Testis (tissue), 3 donors: ENCODE data around the gene LYRM7. TPM values are rescaled to one million over a fixed set of nuclear protein-coding genes. Genes with fewer than 3 reads are reported as not detected.

Experiments used
- DNase-seq: peaks from one replicate; pipeline ENCODE4 v3.0.0-alpha.2; 2019
- H3K27ac ChIP-seq, 2 donors: fragments of 200-600 bp; sonication (generic); one replicate each; pipeline ENCODE4 v1.5.1; 2019
- H3K27me3 ChIP-seq: fragments of 200-600 bp; sonication (generic); one replicate; pipeline ENCODE4 v1.5.1; 2019
- H3K36me3 ChIP-seq: fragments of 200-600 bp; sonication (generic); one replicate; pipeline ENCODE4 v1.5.1; 2017; ENCODE audit warnings: low read depth; ENCODE audit errors: missing control alignments
- H3K4me1 ChIP-seq: fragments of 200-600 bp; sonication (generic); one replicate; pipeline ENCODE4 v1.5.1; 2019
- H3K4me3 ChIP-seq, 2 donors: fragments of 200-600 bp; sonication (generic); one replicate each; pipeline ENCODE4 v1.5.1; 2017 to 2019
- H3K9me3 ChIP-seq: fragments of 200-600 bp; sonication (generic); one replicate; pipeline ENCODE4 v1.5.1; 2017
- POLR2A ChIP-seq: fragments of 450-650 bp; IDR thresholded peaks from one replicate; pipeline ENCODE4 v1.6.1; 2017; ENCODE audit warnings: antibody characterized with exemption, mild to moderate bottlenecking, moderate library complexity
- WGBS, 2 donors: methylation state at CpG; one replicate each; pipeline ENCODE4 v1.1.5; 2018; 5-methylcytosine and 5-hydroxymethylcytosine counted together
- intact Hi-C: fragments of 100-400 bp; cut with DNase I; formaldehyde crosslinking; loops from one replicate; pipeline ENCODE4 v1.15.1; 2023; ENCODE audit warnings: low total_unique reads
- polyA plus RNA-seq: library from polyadenylated mRNA; stranded (reverse); fragments of 350-450 nt; fragmentation: Illumina TruSeq; extraction: RNeasy Lipid Tissue Mini Kit (QIAGEN cat#74804); gene quantifications from one replicate; pipeline ENCODE4 v1.2.3, GENCODE V29; 2014; ENCODE audit warnings: low read depth, low replicate concordance; ENCODE audit not compliant: insufficient read depth
- total RNA-seq, 2 donors: library from RNA; depleted of rRNA; stranded (reverse); fragments of >200 nt; gene quantifications; one replicate each; pipeline ENCODE4 v1.2.3, GENCODE V29; 2016
- TF ChIP-seq, protein P1 (sequence below), 3 experiments: fragments of 450-650 bp in 2 of 3; fragments of 200-600 bp in 1 of 3; sonication (generic) in 1 of 3; IDR thresholded peaks; one replicate each; pipeline ENCODE4 v1.5.1; 2016 to 2019; ENCODE audit warnings: antibody characterized with exemption in 3 of 3, mild to moderate bottlenecking in 2 of 3, moderate library complexity in 1 of 3

The LYRM7 gene
- total and polyA plus RNA-seq, 3 donors from 2014 or later, result 12.1 to 14.4 (median 13.2) TPM

DNA sequence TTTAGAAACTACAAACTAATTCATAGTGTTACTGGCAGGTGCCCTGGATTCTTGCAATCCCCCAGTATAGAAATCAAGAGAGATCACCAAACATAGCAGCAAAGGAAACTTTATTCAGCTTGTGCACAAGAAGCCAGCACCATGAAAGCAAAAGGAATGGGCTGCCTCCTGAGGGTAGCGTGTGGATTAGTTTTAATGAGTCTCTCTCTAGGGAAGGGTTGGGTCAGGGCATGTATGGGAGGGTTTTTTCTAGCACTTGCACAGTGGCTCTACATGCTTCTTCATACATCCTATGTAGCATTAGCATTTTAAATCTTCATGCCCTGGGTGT lies 38.4 kb downstream of the LYRM7 start:
- TF ChIP-seq, protein P1, sequence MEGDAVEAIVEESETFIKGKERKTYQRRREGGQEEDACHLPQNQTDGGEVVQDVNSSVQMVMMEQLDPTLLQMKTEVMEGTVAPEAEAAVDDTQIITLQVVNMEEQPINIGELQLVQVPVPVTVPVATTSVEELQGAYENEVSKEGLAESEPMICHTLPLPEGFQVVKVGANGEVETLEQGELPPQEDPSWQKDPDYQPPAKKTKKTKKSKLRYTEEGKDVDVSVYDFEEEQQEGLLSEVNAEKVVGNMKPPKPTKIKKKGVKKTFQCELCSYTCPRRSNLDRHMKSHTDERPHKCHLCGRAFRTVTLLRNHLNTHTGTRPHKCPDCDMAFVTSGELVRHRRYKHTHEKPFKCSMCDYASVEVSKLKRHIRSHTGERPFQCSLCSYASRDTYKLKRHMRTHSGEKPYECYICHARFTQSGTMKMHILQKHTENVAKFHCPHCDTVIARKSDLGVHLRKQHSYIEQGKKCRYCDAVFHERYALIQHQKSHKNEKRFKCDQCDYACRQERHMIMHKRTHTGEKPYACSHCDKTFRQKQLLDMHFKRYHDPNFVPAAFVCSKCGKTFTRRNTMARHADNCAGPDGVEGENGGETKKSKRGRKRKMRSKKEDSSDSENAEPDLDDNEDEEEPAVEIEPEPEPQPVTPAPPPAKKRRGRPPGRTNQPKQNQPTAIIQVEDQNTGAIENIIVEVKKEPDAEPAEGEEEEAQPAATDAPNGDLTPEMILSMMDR (IDR thresholded peaks at IDR 0.05), result no peak
- no peak for TF ChIP-seq POLR2A
- H3K4me1 ChIP-seq, result no peaks in the 10 kb centered on the region
- 77 to 86% methylated on average over 1 of the region's 1 CpG for WGBS, 2 donors
- H3K4me3 ChIP-seq, result no peak overlapping the region
- no peaks in the 10 kb centered on the region for H3K9me3 ChIP-seq
- intact Hi-C loops, result no loop called here
- no peak for DNase-seq
- H3K27me3 ChIP-seq, result no peaks in the 10 kb centered on the region
- no peaks in the 10 kb centered on the region for H3K36me3 ChIP-seq
- no peak overlapping the region for H3K27ac ChIP-seq

DNA sequence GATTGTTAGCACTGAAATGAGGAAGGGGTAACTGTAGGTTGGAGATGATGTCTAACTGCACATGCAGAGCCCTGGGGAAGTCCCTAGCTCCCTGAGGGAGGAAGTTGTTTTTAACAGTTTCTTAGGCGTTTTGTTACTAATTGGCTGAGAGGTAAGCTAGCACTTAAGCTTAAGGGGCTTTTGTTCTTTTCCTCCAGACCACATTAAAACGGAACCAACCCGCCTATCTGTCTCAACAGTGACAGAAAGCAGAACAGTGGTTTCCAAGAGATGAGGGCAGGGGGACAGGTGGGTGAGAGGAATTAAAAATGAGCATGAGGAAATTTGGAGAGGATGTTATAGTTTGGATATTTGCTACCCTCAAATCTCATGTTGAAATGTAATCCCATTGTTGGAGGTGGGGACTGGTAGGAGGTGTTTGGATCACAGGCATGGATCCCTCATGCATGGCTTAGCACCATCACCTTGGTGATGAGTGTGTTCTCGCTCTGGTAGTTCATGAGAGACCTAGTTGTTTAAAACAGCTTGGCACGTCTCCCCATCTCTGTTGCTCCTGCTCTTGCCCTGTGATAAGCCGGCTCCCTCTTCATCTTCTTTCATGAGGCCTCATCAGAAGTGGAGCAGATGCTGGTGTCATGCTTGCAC lies 38.9 kb downstream of the LYRM7 start:
- TF ChIP-seq, protein P1 (IDR thresholded peaks at IDR 0.05), result no peak
- TF ChIP-seq POLR2A, result no peak
- no peaks in the 10 kb centered on the region for H3K4me1 ChIP-seq
- H3K4me3 ChIP-seq, result no peak overlapping the region
- WGBS, 2 donors, result 57 to 60% methylated on average over 6 of the region's 6 CpGs
- intact Hi-C loops, result no loop called here
- H3K36me3 ChIP-seq, result no peaks in the 10 kb centered on the region
- H3K27ac ChIP-seq, result no peak overlapping the region
- no peaks in the 10 kb centered on the region for H3K9me3 ChIP-seq
- no peaks in the 10 kb centered on the region for H3K27me3 ChIP-seq
- DNase-seq, result no peak

DNA sequence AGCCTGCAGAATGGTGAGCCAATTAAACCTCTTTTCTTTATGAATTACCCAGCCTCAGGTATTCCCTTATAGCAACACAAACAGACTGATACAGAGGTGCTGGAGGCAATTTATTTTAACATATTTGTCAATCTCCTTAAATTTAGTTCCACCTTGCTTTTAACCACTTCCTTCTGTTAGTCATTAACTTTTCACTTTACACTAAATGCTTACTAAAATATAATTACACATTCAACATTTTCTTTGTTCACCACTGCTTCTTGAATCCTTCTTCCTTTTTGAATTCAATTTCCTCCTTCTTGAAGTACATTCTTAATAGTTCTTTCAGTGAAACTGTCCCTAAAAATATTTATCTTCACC lies 39.4 kb downstream of the LYRM7 start:
- Histone ChIP-seq H3K27me3 (no peaks in the 10 kb centered on the region), H3K27ac (no peak overlapping the region), H3K4me3 (no peak overlapping the region), H3K36me3 (no peaks in the 10 kb centered on the region), H3K9me3 (no peaks in the 10 kb centered on the region), H3K4me1 (peaks cover 3% of the 10 kb centered on the region)
- intact Hi-C loops, result no loop called here
- no peak for DNase-seq
- no peak for TF ChIP-seq POLR2A
- TF ChIP-seq, protein P1 (IDR thresholded peaks at IDR 0.05), result no peak

DNA sequence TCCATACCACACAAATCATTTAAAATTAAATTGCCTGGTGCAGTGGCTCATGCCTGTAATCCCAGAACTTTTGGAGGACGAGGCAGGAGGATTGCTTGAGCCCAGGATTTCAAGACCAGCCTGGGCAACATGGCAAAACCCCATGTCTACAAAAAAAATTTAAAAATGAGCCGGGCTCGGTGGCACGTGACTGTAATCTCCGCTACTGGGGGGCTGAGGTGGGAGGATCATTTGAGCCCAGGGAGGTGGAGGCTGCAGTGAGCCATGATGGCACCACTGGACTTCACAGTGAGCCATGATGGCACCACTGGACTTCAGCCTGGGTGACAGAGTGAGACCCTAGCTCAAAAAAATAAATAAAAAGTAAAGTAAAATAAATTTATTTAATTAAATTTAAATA lies 40.9 kb downstream of the LYRM7 start:
- WGBS, 2 donors, result 94 to 97% methylated on average over 5 of the region's 5 CpGs
- H3K4me1 ChIP-seq, result peaks cover 8% of the 10 kb centered on the region
- no peaks in the 10 kb centered on the region for H3K9me3 ChIP-seq
- H3K36me3 ChIP-seq, result no peaks in the 10 kb centered on the region
- no peak for TF ChIP-seq POLR2A
- TF ChIP-seq, protein P1 (IDR thresholded peaks at IDR 0.05), result no peak
- no peak for DNase-seq
- no peak overlapping the region for H3K27ac ChIP-seq
- no peaks in the 10 kb centered on the region for H3K27me3 ChIP-seq
- no peak overlapping the region for H3K4me3 ChIP-seq
- intact Hi-C loops, result no loop called here

DNA sequence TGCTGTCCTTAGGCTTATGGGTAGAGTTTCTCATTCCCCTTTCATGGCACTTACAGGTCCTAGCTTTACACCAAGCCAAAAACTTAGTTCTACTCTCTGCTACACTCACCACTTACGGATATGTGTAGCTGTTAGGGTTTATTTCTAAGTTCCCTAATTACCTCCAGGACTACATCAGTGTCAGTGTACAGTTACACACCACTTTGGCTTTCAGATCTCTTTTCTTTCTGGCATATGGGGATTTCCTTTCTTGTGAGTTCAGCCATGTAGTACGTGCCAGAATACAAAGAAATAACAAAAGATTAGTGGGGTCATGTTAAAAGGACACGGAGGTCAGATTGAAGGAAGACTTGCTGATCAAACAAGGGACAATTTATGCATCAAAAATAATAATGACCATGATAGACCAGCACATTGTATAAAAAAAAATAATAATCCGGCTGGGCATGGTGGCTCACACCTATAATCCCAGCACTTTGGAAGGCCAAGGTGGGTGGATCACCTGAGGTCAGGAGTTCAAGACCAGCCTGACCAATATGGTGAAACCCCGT lies 41.8 kb downstream of the LYRM7 start:
- no peaks in the 10 kb centered on the region for H3K9me3 ChIP-seq
- TF ChIP-seq, protein P1 (IDR thresholded peaks at IDR 0.05), result no peak
- no peak for TF ChIP-seq POLR2A
- H3K36me3 ChIP-seq, result no peaks in the 10 kb centered on the region
- no peak overlapping the region for H3K4me3 ChIP-seq
- H3K27me3 ChIP-seq, result no peaks in the 10 kb centered on the region
- no peak for DNase-seq
- 76 to 88% methylated on average over 5 of the region's 5 CpGs for WGBS, 2 donors
- intact Hi-C loops, result no loop called here
- no peak overlapping the region for H3K27ac ChIP-seq
- H3K4me1 ChIP-seq, result peaks cover 8% of the 10 kb centered on the region
